Mesenteric fat pad (tissue), 1 donor: ENCODE data around the gene DTWD1. TPM values are rescaled to one million over a fixed set of nuclear protein-coding genes. Genes with fewer than 3 reads are reported as not detected.

Experiments
- total RNA-seq: library from RNA; stranded (reverse); fragmentation: NEBNext Ultra II Directional; extraction: Animal tissue kit (Norgen Biotek cat#: 25700); gene quantifications from one replicate; pipeline ENCODE4 v1.2.1, GENCODE V29; 2021
- donor health status: DM: yes; HTN: yes; CAD: no.

DTWD1 gene
- total RNA-seq, 1 donor from 2014 or later: 30.7 TPM

Other genes starting within 250 kb of the DTWD1 start
- 175 TPM for gene FGF7, start 197.8 kb upstream of the DTWD1 start, total RNA-seq
- gene FAM227B, start 230 bp upstream of the DTWD1 start, total RNA-seq: 0.71 TPM